ENCODE results near the gene ACTA1. TPM values are rescaled to one million over a fixed set of nuclear protein-coding genes. Genes with fewer than 3 reads are reported as not detected.

ACTA1 gene
- total and polyA plus RNA-seq, 10 of the 15 experiments (the other 5 are each of a cell fraction or from before 2014, with no cell fraction given) = 0.05 to 0.35 (median 0.12) TPM; not detected in 7

- SMC1A ChIA-PET (ENCODE audit: uncharacterized antibody, unreplicated experiment) = no interaction called here
- TF ChIP-seq JUNB (IDR thresholded peaks at IDR 0.05) (no peak), MTA3 (IDR thresholded peaks at IDR 0.05; ENCODE audit: borderline replicate concordance, low read length) (no peak), RCOR1 (conservative IDR thresholded peaks at IDR 0.05; ENCODE audit: low read depth, low read length) (no peak), E2F4 (IDR thresholded peaks at IDR 0.05; ENCODE audit: low read depth, low read length) (no peak), JUND (IDR thresholded peaks at IDR 0.05; ENCODE audit: low read depth, low read length) (no peak), USF1 (IDR thresholded peaks at IDR 0.05; ENCODE audit: borderline replicate concordance, extremely low read length, insufficient read depth, low read depth, low read length) (no peak), USF2 (IDR thresholded peaks at IDR 0.05; ENCODE audit: borderline replicate concordance, low read depth, low read length) (no peak)
- Histone ChIP-seq H3K4me3 (no peak overlapping the region), H3K36me3 (ENCODE audit: control insufficient read depth in 2 of 2, insufficient read depth in 2 of 2, low read length in 1 of 2) (peaks cover 3 to 8% of the 10 kb centered on the region in 2 experiments), H3K9ac (ENCODE audit: control insufficient read depth, insufficient read depth, low read length) (no peak overlapping the region), H4K20me1 (ENCODE audit: control insufficient read depth, insufficient read depth) (no peaks in the 10 kb centered on the region), H3K4me1 (ENCODE audit: control insufficient read depth, insufficient read depth, low read length) (no peaks in the 10 kb centered on the region), H3K9me3 (replicated peaks; ENCODE audit: control insufficient read depth, insufficient read depth, low read length) (no peaks in the 10 kb centered on the region), H2AFZ (ENCODE audit: control insufficient read depth, low read depth, low read length) (no peak overlapping the region), H3K27ac (ENCODE audit: control insufficient read depth, insufficient read depth) (no peak overlapping the region), H3K4me2 (ENCODE audit: control insufficient read depth, insufficient read depth) (no peak overlapping the region), H3K27me3 (replicated peaks in 1 of 2; ENCODE audit: control insufficient read depth in 2 of 2, insufficient read depth in 2 of 2, low read length in 1 of 2) (no peaks in the 10 kb centered on the region), H3K79me2 (ENCODE audit: control insufficient read depth, insufficient read depth, low read length) (no peaks in the 10 kb centered on the region)
- RAD21 ChIA-PET (ENCODE audit: unreplicated experiment) = no interaction called here
- in situ Hi-C loops (cut with MboI) (no loop called here), intact Hi-C loops (cut with micrococcal nuclease; ENCODE audit: unreplicated experiment) (no loop called here)
- FAIRE-seq (no peak), ATAC-seq (no peak), DNase-seq (ENCODE audit: low read depth, low spot score) (no peak)
- POLR2A ChIA-PET = no interaction called here
- 55% methylated on average over 3 of the region's 3 CpGs for WGBS (ENCODE audit: insufficient coverage, insufficient replicate concordance, low lambda C conversion rate, missing lambda C conversion rate)
- CTCF ChIA-PET = no interaction called here
- BruUV-seq (replicated peaks) = no TSS peak
Measured at GRCh38 chr1:229456016-229456415, 22.1 kb upstream of the ACTA1 start.

Data from GM12878 (cell line).